NCI-H748 (cell line): ENCODE data around the gene CD93.
A peak's percentile ranks its signal among the peaks of the same experiment; 100 is the strongest.

Experiments used
- DNase-seq: peaks from one replicate; lab custom pipeline; 2025; ENCODE audit not compliant: unreplicated experiment; lab: John Stamatoyannopoulos, UW

The CD93 gene

GRCh38 chr20:23086056-23086566 lies at the start of gene CD93:
TSS of gene CD93 (minus strand) at chr20:23086324. CDS start at chr20:23086192, 132 bp downstream.
- no peak for DNase-seq

- no peak for DNase-seq
Measured at GRCh38 chr20:23133560-23133998, 47.5 kb upstream of the CD93 start.

- no peak for DNase-seq
Measured at GRCh38 chr20:23132930-23133559, 46.9 kb upstream of the CD93 start.

- no peak for DNase-seq
Measured at GRCh38 chr20:23132293-23132929, 46.3 kb upstream of the CD93 start.

- no peak for DNase-seq
Measured at GRCh38 chr20:23131766-23132165, 45.6 kb upstream of the CD93 start.

GRCh38 chr20:23130622-23131140 lies 44.6 kb upstream of the CD93 start:
- no peak for DNase-seq

- DNase-seq: no peak
Measured at GRCh38 chr20:23129891-23130621, 43.9 kb upstream of the CD93 start.

- DNase-seq: no peak
Measured at GRCh38 chr20:23129266-23129665, 43.1 kb upstream of the CD93 start.

GRCh38 chr20:23128461-23129125 lies 42.5 kb upstream of the CD93 start:
- peak; percentile 90 for DNase-seq

GRCh38 chr20:23127506-23128279 lies 41.6 kb upstream of the CD93 start:
- no peak for DNase-seq

- DNase-seq: no peak
Measured at GRCh38 chr20:23126281-23127061, 40.3 kb upstream of the CD93 start.

GRCh38 chr20:23125625-23126191 lies 39.6 kb upstream of the CD93 start:
- DNase-seq: peak; percentile 27

GRCh38 chr20:23125159-23125558 lies 39.0 kb upstream of the CD93 start:
- peak; percentile 98 for DNase-seq

- peak; percentile 28 for DNase-seq
Measured at GRCh38 chr20:23123886-23124285, 37.8 kb upstream of the CD93 start.

GRCh38 chr20:23122796-23123655 lies 36.9 kb upstream of the CD93 start:
- no peak for DNase-seq

- no peak for DNase-seq
Measured at GRCh38 chr20:23122321-23122720, 36.2 kb upstream of the CD93 start.

GRCh38 chr20:23121751-23122320 lies 35.7 kb upstream of the CD93 start:
- DNase-seq: no peak
